ENCODE data around the gene MELK.
"Not testable (repeated sequence)": the region's sequence is repeated elsewhere in the genome, so short reads cannot be mapped to it uniquely, and the experiment has no call there.

DNA sequence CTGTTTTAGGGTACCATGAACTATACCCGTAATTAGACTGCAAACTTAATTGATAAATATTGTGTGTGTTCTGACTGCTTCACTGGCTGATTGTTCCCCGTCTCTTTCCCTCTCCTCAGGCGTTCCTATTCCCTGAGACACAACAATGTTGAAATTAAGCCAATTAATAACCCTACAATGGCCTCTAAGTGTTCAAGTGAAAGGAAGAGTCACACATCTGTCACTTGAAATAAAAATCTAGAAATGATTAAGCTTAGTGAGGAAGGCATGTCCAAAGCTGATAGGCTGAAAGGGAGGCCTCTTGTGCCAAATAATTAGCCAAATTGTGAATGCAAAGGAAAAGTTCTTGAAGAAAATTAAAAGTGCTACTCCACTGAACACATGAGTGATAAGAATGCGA is 4.0 kb upstream of the MELK start:
- TF ChIP-seq, protein P1, sequence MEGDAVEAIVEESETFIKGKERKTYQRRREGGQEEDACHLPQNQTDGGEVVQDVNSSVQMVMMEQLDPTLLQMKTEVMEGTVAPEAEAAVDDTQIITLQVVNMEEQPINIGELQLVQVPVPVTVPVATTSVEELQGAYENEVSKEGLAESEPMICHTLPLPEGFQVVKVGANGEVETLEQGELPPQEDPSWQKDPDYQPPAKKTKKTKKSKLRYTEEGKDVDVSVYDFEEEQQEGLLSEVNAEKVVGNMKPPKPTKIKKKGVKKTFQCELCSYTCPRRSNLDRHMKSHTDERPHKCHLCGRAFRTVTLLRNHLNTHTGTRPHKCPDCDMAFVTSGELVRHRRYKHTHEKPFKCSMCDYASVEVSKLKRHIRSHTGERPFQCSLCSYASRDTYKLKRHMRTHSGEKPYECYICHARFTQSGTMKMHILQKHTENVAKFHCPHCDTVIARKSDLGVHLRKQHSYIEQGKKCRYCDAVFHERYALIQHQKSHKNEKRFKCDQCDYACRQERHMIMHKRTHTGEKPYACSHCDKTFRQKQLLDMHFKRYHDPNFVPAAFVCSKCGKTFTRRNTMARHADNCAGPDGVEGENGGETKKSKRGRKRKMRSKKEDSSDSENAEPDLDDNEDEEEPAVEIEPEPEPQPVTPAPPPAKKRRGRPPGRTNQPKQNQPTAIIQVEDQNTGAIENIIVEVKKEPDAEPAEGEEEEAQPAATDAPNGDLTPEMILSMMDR (conservative IDR thresholded peaks at IDR 0.05 in 1 of 2, IDR thresholded peaks at IDR 0.05 in 1 of 2; ENCODE audit: low read depth in 1 of 2, low read length in 2 of 2): not testable (repeated sequence)
- not testable (repeated sequence) for TF ChIP-seq EZH2 (IDR thresholded peaks at IDR 0.05; ENCODE audit: low read length, missing control alignments)
